Body of pancreas (tissue), 4 donors: ENCODE measurements around the gene CILP. TPM values are rescaled to one million over a fixed set of nuclear protein-coding genes. Genes with fewer than 3 reads are reported as not detected.

ENCODE experiments used
- ATAC-seq: fragments of 150-250 bp; one replicate; pipeline ENCODE4 v1.9.1; 2016
- DNase-seq, 4 donors: peaks; one replicate each; pipeline ENCODE4 v3.0.0-alpha.2; 2019
- H3K27ac ChIP-seq, 4 donors: fragments of 200-600 bp; sonication (generic); 1 replicate in 3 of 4; 2 replicates in 1 of 4; pipeline versions ENCODE4 v1.5.1 to v1.6.1; 2016 to 2019; ENCODE audit warnings: mild to moderate bottlenecking in 1 of 4, mixed read lengths in 1 of 4, moderate library complexity in 1 of 4
- H3K27me3 ChIP-seq, 2 donors: fragments of 200-600 bp; sonication (generic); one replicate each; pipeline ENCODE4 v1.6.0; 2016; ENCODE audit warnings: mild to moderate bottlenecking in 1 of 2
- H3K36me3 ChIP-seq, 2 donors: fragments of 200-600 bp; sonication (generic); replicated peaks in 1 of 2; 2 replicates each; pipeline ENCODE4 v1.5.1; 2016; ENCODE audit warnings: low read depth in 2 of 2; ENCODE audit not compliant: insufficient read depth in 1 of 2
- H3K4me1 ChIP-seq: fragments of 200-600 bp; sonication (generic); one replicate; pipeline ENCODE4 v1.6.0; 2016
- H3K4me3 ChIP-seq, 2 donors: fragments of 200-600 bp; sonication (generic); 1 replicate in 1 of 2; 2 replicates in 1 of 2; pipeline ENCODE4 v1.5.1; 2016 to 2019
- H3K9me3 ChIP-seq, 3 donors: fragments of 200-600 bp; sonication (generic); 1 replicate in 2 of 3; 2 replicates in 1 of 3; pipeline ENCODE4 v1.5.1; 2016
- POLR2A ChIP-seq, 3 donors: fragments of 450-650 bp; IDR thresholded peaks; one replicate each; pipeline ENCODE4 v1.6.1; 2016; ENCODE audit warnings: antibody characterized with exemption in 3 of 3, mild to moderate bottlenecking in 2 of 3
- WGBS, 2 donors: methylation state at CpG; one replicate each; pipeline ENCODE4 v1.1.5; 2017; 5-methylcytosine and 5-hydroxymethylcytosine counted together
- intact Hi-C: fragments of 100-400 bp; cut with DNase I; formaldehyde crosslinking; loops from one replicate; pipeline ENCODE4 v1.15.1; 2023
- total RNA-seq, 2 donors: library from RNA; depleted of rRNA; stranded (reverse); fragments of >200 nt; gene quantifications; one replicate each; pipeline ENCODE4 v1.1.0, GENCODE V29; 2016
- TF ChIP-seq, protein P1 (sequence below), 7 experiments: fragments of 450-650 bp in 4 of 7; fragments of 200-600 bp in 3 of 7; sonication (generic) in 3 of 7; IDR thresholded peaks; one replicate each; pipeline ENCODE4 v1.5.1; 2016 to 2019; ENCODE audit warnings: antibody characterized with exemption in 7 of 7

CILP gene
- total RNA-seq, 2 donors from 2014 or later, result 4.4 to 18.8 TPM

DNA sequence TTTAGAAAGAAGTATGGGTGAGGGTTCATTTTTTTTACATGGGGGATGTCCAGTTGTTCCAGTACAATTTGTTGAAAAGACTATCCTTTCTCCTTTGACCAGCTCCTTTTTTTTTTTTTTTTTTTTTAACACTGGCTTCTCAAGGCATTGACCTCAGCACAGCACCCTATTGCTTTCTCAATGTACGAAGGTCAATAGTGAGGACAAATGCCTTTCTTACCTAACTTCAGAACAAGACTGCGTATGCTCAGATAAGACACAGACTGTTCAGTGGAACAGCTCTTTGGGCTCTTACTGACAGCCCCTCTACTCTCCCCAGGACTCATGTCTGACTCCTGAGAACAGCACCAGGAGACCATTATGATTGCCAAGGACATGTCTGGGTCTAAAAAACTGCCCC, 10.4 kb upstream of the CILP start:
- intact Hi-C loops, result no loop called here
- DNase-seq (no peak), ATAC-seq (no peak)
- TF ChIP-seq POLR2A (IDR thresholded peaks at IDR 0.05), result no peak
- TF ChIP-seq, protein P1, sequence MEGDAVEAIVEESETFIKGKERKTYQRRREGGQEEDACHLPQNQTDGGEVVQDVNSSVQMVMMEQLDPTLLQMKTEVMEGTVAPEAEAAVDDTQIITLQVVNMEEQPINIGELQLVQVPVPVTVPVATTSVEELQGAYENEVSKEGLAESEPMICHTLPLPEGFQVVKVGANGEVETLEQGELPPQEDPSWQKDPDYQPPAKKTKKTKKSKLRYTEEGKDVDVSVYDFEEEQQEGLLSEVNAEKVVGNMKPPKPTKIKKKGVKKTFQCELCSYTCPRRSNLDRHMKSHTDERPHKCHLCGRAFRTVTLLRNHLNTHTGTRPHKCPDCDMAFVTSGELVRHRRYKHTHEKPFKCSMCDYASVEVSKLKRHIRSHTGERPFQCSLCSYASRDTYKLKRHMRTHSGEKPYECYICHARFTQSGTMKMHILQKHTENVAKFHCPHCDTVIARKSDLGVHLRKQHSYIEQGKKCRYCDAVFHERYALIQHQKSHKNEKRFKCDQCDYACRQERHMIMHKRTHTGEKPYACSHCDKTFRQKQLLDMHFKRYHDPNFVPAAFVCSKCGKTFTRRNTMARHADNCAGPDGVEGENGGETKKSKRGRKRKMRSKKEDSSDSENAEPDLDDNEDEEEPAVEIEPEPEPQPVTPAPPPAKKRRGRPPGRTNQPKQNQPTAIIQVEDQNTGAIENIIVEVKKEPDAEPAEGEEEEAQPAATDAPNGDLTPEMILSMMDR (IDR thresholded peaks at IDR 0.05), result no peak
- Histone ChIP-seq H3K9me3 (no peaks in the 10 kb centered on the region), H3K36me3 (no peaks in the 10 kb centered on the region), H3K27me3 (no peaks in the 10 kb centered on the region), H3K4me3 (no peak overlapping the region), H3K4me1 (no peaks in the 10 kb centered on the region), H3K27ac (no peak overlapping the region)
- 79 to 84% methylated on average over 2 of the region's 2 CpGs for WGBS, 2 donors

DNA sequence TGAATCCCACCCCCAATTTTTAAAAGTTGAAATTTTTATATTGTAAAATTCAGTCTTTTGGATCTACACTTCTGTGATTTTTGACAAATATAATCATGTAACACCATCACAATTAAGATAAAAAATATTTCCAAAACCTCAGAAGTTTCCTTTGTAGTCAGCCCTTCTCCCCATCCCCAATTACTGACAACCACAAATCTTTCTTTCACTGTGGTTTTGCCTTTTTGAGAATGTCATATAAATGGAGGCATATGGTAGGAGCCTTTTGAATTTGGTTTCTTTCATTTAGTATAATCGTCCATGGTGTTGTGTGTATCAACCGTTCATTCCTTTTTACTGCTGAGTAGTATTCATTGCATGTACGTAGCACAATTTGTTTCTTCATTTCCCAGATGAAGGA, 7.9 kb upstream of the CILP start:
- Histone ChIP-seq H3K4me3 (no peak overlapping the region), H3K36me3 (no peaks in the 10 kb centered on the region), H3K27ac (no peak overlapping the region), H3K9me3 (no peaks in the 10 kb centered on the region), H3K4me1 (no peaks in the 10 kb centered on the region), H3K27me3 (no peaks in the 10 kb centered on the region)
- DNase-seq (no peak), ATAC-seq (no peak)
- 75 to 80% methylated on average over 3 of the region's 3 CpGs for WGBS, 2 donors
- intact Hi-C loops, result no loop called here
- TF ChIP-seq, protein P1 (IDR thresholded peaks at IDR 0.05), result no peak
- no peak for TF ChIP-seq POLR2A (IDR thresholded peaks at IDR 0.05)

DNA sequence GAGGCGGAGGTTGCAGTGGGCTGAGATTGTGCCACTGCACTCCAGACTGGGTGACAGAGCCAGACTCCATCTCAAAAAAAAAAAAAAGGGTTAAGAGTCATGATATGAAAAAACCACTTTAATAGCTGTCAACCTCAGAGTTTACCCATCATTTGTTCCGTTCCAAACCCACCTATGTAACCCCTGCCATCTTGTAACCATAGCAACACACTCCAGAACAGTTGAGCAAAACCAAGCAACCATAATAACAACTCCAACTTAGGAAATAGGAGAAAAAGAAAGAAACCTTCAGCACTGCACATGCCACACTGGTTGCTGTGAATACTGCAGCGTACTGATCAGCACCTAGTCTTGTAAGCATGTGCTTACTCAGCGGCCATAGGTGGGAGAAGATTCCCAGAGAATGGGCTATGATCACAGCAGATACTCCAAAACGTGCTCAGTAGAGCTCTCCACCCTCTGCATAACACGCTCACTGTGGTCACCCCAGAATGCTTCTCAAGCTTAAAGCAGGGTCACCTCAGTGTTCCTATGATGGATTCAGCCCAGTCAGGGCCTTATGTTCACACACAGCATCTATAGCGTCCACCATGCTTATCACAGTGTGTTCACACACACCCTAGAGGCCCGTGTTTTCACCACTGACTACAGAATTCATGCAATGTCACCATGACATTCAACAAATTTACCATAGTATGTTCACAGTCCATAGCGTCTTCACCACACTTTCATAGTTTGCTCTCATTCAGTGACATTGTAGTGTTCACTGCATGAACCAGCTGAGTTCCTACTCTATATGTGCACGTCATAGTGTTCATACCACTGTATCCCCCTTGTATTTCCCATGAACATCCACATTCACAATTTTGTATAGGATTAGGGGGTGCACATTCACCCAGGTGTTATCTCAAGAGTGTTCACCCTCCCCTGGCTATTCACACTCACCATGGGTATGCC, 6.5 kb upstream of the CILP start:
- ATAC-seq, result no peak
- Histone ChIP-seq H3K9me3 (no peaks in the 10 kb centered on the region), H3K36me3 (no peaks in the 10 kb centered on the region), H3K4me1 (no peaks in the 10 kb centered on the region), H3K4me3 (no peak overlapping the region), H3K27ac (no peak overlapping the region), H3K27me3 (no peaks in the 10 kb centered on the region)
- 70 to 72% methylated on average over 10 of the region's 10 CpGs for WGBS, 2 donors
- DNase-seq, result no peak
- no peak for TF ChIP-seq POLR2A (IDR thresholded peaks at IDR 0.05)
- TF ChIP-seq, protein P1 (IDR thresholded peaks at IDR 0.05), result no peak
- intact Hi-C loops, result no loop called here

DNA sequence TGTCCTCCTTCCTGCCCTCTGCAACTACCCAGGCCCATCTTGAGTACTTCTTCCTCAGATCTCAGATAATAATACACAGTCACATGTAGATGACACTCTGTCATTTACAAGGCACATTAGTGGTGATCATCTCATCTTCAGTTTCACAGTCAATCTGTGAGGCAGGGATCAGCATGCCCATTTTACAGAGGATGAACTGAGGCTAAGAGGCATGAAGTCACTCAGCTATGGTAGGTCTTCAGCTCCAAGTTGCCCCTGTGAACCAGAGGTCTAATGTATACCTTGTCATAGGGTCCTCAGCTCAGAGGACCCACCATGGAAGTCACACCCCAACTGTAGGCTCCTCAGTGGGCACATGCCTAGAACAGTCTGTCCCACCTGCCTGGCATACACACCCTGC, 4.2 kb upstream of the CILP start:
- no peak for DNase-seq
- no peak for ATAC-seq
- H3K4me3 ChIP-seq, result no peak overlapping the region
- no peak overlapping the region for H3K27ac ChIP-seq
- TF ChIP-seq POLR2A (IDR thresholded peaks at IDR 0.05), result no peak
- TF ChIP-seq, protein P1 (IDR thresholded peaks at IDR 0.05), result no peak
- intact Hi-C loops, result no loop called here
- no peaks in the 10 kb centered on the region for H3K36me3 ChIP-seq
- no peaks in the 10 kb centered on the region for H3K9me3 ChIP-seq
- H3K27me3 ChIP-seq, result no peaks in the 10 kb centered on the region
- H3K4me1 ChIP-seq, result no peaks in the 10 kb centered on the region

DNA sequence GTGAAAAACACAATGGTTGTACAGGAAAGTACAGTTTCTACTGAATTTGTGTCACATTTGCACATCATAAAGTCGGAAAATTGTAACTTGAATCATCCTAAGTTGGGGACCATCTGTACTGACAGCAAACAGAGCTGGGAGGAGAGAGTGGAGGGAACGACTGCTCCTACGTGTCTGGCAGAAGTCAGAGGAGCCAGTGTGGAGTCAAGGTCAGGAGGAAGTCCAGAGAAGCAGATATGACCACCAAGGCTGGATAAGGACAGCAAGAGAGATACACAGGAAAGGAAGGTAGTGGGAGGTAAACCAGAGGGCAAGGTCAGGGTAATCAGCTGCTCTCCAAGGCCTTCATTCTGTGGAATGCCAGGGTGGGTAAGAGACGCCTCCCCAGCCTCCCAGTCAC, 2.7 kb upstream of the CILP start:
- no peaks in the 10 kb centered on the region for H3K4me1 ChIP-seq
- intact Hi-C loops, result no loop called here
- no peak overlapping the region for H3K4me3 ChIP-seq
- no peak overlapping the region for H3K27ac ChIP-seq
- DNase-seq, result no peak
- TF ChIP-seq, protein P1 (IDR thresholded peaks at IDR 0.05), result no peak
- TF ChIP-seq POLR2A (IDR thresholded peaks at IDR 0.05), result no peak
- 53 to 65% methylated on average over 4 of the region's 4 CpGs for WGBS, 2 donors
- ATAC-seq, result no peak
- H3K9me3 ChIP-seq, result no peaks in the 10 kb centered on the region
- H3K27me3 ChIP-seq, result no peaks in the 10 kb centered on the region
- H3K36me3 ChIP-seq, result no peaks in the 10 kb centered on the region
